IPS-NIHi11 (cell line): ENCODE results near the gene ZBTB20.

Source experiments
- DNase-seq: peaks from one replicate; pipeline ENCODE4 v3.0.0; 2012; ENCODE audit warnings: mixed read lengths, low spot score

Gene ZBTB20

DNA sequence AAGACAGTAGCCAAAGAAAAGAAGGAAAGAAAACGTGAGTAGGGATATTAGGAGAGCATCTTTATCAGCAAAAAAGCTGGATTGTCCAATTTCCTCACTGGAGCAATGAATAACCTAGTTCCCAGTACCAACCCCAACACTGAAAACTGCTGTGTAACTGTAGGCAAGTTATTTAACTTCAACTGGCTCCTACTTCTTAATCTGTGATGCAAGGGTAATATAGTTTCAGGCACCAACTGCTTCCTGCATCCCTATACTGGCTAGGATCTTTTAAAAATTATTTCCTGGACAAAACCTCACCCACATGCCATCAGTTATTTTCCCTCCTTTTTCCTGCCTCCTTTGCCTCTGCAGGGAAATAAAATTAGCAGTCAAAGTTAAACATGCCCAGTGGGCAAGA lies 59.6 kb downstream of the ZBTB20 start:
- DNase-seq, result no peak

DNA sequence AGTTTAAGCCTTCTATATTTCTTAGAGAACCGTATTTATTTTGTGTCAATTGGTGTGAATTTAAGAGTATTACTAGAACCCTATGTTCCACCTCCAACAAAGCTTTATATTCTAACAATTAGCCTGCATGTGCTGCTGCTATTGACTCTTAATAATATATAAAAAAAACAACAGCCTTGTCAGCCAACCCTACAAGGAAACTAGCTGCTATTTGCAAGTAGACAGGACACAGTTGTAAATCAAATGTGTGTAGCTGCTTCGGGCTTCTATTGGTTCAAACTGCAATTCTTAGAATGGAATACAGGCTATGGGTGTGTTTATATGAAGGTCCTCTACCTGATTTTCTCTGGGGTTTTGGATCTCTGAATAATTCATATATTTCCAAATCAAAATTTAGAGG lies 60.7 kb downstream of the ZBTB20 start:
- DNase-seq, result no peak

GRCh38 chr3:115085197-115085865 lies 61.8 kb downstream of the ZBTB20 start:
- no peak for DNase-seq

- no peak for DNase-seq
These were observed 62.4 kb downstream of the ZBTB20 start for GRCh38 chr3:115084686-115085085.

DNA sequence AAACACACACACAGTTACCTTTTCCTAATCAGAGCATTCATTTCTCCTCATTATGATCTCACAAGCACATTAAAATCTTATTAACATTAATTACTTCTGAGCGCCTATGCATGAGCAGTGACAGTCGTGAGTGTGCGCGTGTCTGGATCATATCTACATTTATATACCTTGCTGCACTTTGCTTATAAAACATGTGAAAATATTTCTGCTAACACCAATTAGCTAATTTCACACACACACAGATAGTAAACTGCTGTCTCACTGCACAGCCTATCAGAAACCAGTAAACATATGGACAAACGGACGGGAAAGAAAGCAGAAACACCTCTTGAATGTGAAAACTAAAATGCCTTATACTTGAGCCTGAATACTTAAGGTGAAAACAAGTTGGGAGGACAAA lies 64.8 kb downstream of the ZBTB20 start:
- DNase-seq, result no peak

DNA sequence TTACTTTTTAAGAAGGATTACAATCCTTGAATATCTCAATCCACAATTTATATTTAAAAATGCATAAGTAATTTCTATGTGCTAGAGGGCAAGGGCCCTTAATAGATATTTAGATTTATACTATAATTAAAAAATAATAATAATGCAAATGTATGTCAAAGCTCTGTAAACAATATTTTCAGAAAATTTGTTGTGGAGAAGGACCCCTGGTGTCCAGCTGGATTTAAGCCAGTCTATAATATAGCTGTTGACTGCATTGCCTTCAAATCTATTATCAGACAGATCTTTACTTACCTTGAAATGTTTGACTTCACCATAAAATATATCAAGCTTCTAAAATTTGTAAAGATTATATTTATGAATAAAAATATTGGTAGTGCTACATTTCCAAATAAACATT lies 65.6 kb downstream of the ZBTB20 start:
- no peak for DNase-seq

DNA sequence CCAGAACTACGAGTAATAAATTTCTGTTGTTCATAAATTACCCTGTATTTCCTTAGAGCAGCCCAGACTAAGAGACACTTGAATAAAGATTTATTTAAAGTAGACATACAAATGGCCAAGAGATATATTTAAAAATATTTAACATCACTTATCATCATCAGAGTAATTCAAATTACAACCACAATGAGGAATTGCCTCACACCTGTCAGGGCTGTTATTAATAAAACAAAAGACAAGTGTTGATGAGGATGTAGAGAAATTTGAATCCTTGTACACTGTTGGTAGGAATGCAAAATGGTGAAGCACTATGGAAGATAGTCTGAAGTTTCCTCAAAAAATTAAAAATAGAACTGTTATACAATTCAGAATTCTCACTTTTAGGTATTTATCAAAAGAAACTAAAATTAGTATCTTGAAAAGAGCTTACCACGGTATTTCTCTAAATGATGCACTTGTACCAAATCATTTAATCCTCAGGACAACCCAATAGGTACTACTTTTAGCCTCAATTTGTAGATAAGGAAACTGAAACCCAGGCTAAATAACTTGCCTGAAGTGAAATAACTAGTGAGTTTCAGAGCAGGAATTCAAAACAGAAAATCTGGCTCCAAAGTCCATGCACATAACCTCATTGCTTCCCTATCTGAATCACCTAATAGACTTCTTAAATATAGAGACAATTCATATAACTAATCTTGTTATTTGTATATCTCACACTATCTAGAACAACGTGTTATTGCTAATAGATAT lies 69.4 kb downstream of the ZBTB20 start:
- no peak for DNase-seq

GRCh38 chr3:115074502-115074901 lies 72.6 kb downstream of the ZBTB20 start:
- no peak for DNase-seq

GRCh38 chr3:115072265-115073021 lies 74.6 kb downstream of the ZBTB20 start:
- peak; percentile 5 for DNase-seq

- DNase-seq, result peak; percentile 4
These were observed 75.5 kb downstream of the ZBTB20 start for GRCh38 chr3:115071601-115072000.

DNA sequence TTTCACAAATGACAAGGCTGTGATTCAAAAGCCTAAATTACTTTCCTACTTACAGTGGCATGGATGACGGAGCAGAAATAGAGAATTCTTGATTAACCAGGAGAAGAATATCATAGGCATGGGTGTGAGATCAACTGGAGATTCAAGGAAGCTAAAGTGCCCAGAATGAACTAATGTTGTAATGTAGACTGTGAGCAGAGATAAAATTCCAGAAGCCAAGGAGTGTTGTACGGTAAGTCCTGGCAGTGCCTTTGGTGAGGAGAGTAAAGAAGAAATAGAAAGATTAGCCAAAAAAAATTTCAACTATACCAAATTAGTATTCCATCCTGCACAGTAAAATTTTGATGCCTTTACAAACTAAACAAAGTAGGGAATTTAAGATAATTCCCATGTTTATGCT lies 75.9 kb downstream of the ZBTB20 start:
- DNase-seq, result no peak

DNA sequence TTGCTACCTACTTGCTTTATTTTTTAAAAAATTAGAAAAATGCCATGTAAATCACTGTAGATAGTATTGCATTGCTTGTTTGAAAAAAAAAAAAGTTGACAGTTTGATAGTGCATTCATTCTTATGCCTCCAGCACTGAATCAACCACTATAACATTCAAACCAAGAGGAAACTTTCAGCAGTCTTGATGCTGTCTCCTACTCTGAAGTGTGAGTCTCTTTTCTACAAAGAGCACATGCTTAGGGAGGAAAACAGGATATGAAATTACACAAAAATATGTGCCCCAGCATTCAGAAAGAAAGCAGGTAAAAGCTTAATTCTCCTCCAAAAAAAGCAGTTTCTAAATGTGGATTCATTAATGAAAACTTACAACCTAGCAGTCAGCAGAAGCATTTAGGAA lies 78.3 kb downstream of the ZBTB20 start:
- DNase-seq, result no peak

DNA sequence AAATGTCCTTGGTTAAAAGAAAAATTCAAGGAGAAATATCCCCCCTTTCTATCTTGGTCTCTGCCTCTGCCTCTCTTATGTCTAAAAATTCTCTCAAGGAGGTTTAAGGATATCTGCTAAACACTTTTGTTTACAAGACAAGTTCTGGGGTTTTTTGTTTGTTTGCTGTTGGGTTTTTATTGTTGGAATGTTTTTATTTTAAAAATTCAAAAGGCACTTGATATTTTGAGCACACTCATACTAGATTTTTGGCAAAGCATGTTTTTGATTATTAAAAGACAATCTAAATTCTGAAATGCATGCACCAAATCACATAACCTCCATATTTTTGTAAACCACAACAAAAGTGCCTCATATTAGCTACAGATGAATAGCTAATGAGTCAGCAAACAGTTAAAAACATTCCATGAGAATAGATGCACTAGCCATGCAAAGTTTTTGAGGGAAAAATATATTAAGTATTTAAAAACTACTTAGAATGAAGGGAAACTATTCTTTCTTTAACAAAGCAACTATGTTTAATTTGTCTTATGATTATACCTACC lies 84.6 kb downstream of the ZBTB20 start:
- no peak for DNase-seq

DNA sequence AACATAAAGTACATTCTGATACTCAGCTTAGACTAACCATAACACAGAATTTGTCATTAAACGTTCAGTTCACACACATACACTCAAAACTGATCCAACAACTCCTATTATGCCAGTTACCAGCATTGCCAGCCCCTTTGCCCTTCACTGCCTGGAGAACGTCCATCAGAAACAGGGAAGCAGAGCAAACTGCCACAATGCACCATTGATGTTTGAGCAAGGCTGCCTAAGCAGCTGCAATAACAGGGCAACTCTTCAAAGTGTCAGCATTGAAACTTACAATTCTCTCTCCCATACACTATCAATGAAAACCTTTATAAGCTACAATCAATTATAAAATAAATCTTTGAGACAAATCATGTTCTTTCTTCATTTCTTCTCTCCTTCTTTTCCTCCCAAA lies 85.1 kb downstream of the ZBTB20 start:
- DNase-seq, result no peak

DNA sequence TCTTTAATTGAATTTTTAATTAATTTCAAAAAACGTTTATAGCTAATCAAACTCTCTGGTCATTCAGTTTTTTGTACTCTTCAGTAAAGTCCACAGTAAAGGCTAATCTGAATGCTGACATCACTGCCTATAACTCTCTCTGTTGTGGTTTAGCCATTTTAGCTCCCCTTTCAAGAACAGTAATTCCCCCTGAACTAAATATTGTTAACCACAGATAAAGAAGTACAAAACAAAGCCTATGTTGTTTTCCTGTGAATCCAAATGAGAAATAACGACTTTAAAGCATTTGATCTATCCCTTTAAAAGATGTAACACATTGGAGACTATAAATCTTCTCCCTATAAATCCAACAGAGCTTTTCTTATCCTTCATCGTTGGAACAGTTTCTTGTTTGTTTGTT lies 94.2 kb downstream of the ZBTB20 start:
- DNase-seq, result no peak

GRCh38 chr3:115042351-115042750 lies 104.7 kb downstream of the ZBTB20 start:
- no peak for DNase-seq

- DNase-seq, result peak; percentile 24
These were observed 106.3 kb downstream of the ZBTB20 start for GRCh38 chr3:115040673-115041286.

- no peak for DNase-seq
These were observed 106.8 kb downstream of the ZBTB20 start for GRCh38 chr3:115040246-115040645.

DNA sequence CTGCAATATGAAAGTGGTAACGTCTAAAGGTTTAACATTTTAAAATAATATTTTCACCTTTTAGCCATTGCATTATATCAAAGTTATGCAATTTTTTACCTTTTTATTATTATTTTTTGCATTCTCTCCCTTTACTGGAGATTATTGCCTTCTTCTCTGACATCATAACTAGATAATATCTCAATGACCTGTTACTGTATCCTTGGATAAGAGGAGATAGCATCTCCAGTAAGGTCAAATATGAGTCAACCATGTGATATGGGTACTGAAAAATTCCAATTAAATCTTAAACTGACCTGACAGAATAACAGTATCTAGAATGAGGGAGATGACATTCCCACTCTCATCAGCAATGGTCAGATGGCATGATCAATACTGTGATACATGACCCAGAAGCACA lies 108.3 kb downstream of the ZBTB20 start:
- DNase-seq, result no peak

DNA sequence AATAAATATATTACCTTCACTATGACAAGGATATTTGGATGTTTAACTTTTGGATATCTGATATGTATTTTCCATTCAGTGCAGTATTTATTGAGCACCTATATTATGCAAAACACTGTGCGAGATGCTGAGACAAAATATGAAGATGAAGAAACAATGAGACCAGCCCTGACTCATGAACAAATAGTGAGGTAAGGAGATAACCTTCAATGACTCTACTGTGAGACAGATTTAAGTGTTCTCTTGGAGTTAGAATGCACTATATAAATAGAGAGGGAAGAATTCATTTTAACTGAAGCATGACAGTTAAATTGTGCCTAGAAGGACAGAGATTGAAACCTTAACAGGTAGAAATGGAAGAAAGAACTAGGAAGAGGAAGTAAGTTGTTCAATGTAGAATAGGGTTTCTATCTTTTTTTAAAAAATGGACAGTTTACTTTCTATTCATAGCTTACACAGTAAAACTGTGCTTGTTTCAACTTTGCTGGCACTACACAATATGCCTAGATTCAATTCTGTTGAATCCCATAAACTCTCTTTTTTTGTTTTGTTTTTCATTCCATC lies 124.2 kb downstream of the ZBTB20 start:
- DNase-seq, result no peak

GRCh38 chr3:115022199-115022598 lies 124.9 kb downstream of the ZBTB20 start:
- no peak for DNase-seq

DNA sequence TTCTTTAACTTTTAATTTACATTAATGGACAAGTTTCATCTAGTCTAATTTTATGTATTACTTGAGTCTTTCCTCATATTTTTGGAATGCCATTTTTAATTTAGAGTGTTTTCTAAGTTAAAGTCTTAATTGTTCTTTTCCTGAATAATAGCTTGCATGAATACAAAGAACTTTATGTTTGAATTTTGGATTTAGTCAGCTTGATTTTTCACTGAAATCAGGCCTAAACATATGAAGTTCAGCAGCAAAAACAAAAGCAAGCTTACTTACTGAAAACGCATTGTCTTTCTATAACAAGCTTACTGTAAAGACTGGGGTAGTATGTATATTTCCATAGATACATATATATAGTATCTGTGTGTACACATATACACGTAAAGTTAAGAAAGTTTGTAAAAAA lies 126.0 kb downstream of the ZBTB20 start:
- DNase-seq, result no peak
